SKM-1 (cell line): Measurements from ENCODE around the gene ANAPC1.
"Not testable (repeated sequence)": the region's sequence is repeated elsewhere in the genome, so short reads cannot be mapped to it uniquely, and the experiment has no call there.

ENCODE experiments used
- DNase-seq: peaks from one replicate; lab custom pipeline; 2025; ENCODE audit not compliant: unreplicated experiment; lab: John Stamatoyannopoulos, UW

Gene ANAPC1

DNA sequence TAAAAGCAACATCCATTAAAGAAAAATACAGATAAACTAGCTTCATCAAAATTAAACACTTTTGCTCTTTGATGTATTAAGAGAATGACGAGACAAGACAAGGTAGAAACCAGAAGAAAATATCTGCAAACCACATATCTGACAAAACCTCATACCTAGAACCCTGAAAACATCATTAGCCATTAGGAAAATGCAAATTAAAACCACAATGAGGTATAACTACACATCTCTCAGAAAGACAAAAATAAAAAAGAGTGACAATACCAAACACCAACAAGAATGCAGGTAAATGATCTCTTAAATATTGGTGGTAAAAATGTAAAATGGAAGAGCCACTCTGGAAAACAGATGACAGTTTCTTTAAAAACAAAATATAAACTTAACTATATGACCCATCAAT, 53.5 kb downstream of the ANAPC1 start:
- DNase-seq = not testable (repeated sequence)

GRCh38 chr2:111828217-111828766, 55.7 kb downstream of the ANAPC1 start:
- DNase-seq = not testable (repeated sequence)

GRCh38 chr2:111812970-111813622, 70.9 kb downstream of the ANAPC1 start:
- DNase-seq = not testable (repeated sequence)

DNA sequence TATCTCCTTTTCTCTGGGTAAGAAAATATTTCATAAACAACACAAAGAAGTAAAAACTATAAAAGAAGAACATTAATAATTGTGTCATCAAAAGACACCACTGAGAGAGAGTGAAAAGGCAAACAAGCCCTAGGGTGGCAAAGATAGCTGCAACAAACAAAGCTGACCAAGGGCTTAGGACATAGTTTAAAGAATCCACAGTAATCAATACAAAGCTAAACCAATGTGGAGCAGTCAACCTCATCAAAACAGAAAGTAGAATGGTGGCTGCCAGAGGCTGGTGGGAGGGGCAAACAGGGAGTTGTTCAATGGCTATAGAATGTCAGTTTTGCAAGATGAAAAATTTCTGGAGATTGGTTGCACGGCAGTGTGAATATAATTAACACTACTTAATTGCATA, 93.4 kb downstream of the ANAPC1 start:
- not testable (repeated sequence) for DNase-seq

GRCh38 chr2:111784081-111784480, 99.9 kb downstream of the ANAPC1 start:
- DNase-seq = not testable (repeated sequence)

DNA sequence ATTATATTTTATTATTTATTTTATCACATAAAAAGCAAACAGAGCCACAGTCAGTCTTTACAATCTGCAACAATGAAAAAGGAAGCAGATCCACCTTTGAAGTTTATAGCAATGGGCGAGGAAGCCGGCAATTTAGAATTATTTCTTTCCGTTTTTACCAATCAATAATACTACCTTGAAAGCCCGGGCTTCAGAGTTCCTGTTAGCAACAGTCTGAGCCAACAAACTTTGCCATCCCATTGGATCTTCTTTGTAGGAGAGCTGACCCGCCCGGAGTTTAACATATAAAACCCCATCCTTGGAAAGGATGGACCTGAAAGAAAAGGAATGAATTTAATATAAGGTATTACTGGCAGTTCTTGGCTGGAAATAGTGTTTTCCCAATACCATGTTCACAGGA, 101.8 kb downstream of the ANAPC1 start:
- not testable (repeated sequence) for DNase-seq

GRCh38 chr2:111781443-111782094, 102.4 kb downstream of the ANAPC1 start:
- DNase-seq = not testable (repeated sequence)

DNA sequence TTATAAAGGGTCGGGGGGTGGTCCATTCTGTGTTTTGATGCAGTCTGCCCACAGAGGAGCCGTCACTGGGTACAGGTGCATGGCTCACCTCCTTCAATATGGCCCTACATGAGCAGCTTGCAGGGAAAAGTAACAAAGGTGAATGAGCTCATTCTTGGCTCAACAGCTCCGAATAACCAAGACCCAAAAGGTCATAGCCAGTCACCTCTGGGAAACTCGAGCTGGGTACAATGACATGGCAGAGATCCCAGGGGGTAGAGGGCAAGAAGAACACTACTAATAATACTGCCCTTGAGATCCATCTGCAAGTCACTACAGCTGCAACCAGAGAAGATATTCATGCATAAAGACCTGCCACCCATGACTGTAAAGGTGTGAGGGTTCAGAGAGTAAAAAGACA, 106.8 kb downstream of the ANAPC1 start:
- DNase-seq = not testable (repeated sequence)

GRCh38 chr2:111776296-111776695, 107.7 kb downstream of the ANAPC1 start:
- not testable (repeated sequence) for DNase-seq

DNA sequence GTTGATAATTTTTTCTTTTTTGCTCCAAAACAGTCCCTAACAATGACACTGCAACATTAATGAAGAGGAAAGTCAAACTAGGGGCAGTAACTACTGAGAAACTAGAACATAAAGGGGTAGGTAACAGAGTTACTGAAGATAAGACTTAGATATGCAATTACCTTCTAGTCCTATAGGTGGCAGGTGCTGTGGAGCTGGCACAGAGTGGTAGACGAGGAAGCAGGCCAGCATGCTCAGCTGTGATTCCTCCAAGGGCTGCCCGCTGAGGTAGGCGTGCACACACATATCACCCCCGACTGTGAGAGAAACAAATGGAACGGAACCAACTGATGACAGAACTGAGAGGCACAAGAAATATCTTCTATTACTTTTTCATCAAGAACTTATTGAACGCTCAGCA, 111.8 kb downstream of the ANAPC1 start:
- DNase-seq = not testable (repeated sequence)

DNA sequence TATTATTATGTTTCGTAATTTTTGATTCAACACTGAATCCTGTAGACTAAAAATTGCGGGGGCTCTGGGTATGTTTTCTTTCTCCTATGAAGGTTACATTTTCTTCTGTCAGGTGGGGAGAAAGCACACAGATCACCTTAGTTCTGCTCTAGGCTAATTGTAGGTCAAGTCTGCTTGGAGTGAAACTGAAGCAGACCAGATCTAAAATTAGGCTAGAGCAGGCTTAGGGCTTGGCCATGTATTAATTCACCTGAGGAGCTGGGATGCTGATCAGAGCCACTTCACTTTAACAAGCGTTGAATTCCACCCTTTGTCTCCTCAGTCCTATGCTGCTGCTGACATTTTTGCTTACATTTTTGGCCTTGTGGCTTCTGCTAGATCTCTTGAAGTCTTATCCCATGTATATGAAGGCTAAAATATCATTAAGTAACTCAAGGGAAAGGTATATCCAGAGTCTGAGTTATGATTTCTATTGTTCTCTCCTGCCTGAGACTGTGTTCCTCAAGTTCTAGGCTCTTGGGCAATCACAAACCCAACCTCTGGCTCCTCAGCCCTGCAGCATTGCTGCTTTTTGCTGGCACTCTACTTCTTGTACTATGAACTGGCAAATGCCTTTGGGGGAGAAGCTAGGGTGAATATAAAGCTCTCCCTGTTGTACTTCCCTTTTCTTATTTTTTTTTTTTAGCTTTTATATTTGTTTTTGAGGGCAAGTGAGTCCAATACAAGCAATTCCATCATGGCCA, 112.9 kb downstream of the ANAPC1 start:
- DNase-seq = not testable (repeated sequence)

DNA sequence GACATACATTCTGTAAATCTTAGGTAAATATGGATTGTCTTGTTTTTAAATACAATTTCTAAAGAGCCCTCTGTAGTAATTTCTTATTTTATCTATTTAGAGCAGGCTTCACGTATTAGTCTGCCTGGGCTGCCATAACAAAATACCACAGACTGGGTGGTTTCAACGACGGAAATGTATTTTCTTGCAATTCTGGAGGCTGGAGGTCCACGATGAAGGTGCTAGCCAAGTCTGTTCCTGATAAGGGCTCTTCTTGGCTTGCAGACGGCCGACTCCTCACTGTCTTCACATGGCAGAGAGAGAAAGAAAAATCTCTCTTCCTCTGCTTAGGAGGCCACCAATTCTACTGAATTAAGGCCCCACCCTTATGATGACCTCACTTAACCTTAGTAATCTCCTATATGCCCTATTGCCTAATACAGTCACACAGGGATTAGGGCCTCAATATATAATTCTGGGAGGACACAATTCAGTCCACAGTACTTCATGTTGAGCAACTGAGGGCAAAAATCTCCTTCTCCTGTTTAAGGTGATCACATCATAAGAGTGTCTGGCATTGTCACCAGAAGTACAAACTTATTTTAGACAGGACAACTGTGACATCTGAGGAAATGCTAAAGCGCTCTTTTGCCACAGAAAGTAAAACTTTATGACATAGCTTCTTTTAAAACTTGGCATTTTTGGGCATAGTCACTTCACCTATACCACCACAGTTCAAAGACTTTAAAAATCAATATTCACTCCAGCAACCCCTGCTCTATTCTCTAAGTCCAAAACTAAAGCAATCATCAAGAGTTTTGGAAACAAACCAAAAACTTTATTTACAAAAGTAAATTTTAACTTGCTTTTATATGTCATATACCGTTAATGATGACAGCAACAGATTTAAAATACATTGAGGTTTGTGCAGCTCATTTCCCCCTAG, 115.5 kb downstream of the ANAPC1 start:
- not testable (repeated sequence) for DNase-seq

- DNase-seq = not testable (repeated sequence)
These were observed 116.9 kb downstream of the ANAPC1 start for GRCh38 chr2:111767087-111767486.

DNA sequence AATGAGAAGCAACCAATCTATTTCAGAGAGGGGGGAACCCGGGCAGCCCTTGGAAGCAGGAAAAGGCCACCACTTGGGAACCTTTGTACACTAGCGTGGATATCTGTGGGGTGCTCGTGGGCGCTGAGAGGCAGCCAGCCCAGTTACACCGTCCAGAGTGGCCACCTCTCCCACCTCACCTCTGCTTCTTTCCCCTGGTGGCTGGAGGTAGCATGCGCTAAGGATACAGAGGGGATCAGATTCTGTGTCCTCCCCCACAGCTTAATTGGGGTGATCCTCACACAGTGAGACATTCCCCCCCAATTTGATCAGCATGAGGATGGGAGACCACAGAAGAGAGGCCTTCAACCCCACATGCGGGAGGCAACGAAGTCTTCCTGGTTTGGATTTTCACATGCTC, 117.7 kb downstream of the ANAPC1 start:
- not testable (repeated sequence) for DNase-seq

DNA sequence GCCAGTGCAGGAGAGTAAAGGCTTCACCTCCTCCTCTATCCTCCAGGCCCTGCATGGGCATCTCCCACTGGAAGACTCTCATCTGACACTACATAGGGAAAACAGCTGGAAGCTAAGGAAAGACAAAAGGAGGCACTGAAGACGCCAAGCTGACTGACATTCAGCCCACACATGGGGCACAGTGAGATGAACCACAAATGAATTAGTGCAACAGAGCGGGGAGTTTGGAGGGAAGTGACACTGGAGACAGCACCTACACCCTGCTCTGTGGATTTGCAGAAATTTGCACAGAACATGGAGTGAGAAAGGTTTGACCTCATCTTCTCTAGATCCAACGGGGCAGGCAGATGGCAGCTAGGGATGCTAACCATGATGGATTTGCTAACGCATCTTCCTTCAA, 119.8 kb downstream of the ANAPC1 start:
- not testable (repeated sequence) for DNase-seq

- DNase-seq = not testable (repeated sequence)
These were observed 123.2 kb downstream of the ANAPC1 start for GRCh38 chr2:111760697-111761284.

DNA sequence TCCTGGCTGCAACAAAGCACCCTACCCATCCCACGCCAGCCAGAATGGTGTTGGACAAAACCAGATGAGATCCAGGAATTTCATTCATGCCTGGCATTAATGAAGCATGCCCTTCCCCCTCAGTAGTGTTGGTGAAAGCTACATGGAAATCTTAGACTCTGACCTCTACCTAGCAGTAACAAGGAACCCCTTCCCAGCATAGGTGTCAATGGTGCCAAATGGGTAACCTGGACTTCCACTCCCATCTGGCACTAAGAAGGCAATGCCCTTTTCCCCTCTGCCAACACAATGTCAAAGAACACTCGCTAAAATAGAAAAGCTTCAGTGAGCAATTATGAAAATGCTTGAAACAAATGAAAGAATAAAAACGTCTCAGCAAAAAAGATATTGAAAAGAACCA, 131.5 kb downstream of the ANAPC1 start:
- not testable (repeated sequence) for DNase-seq

- not testable (repeated sequence) for DNase-seq
These were observed 133.4 kb downstream of the ANAPC1 start for GRCh38 chr2:111750641-111751040.

GRCh38 chr2:111748429-111748828, 135.6 kb downstream of the ANAPC1 start:
- DNase-seq = not testable (repeated sequence)
